Measurements from ENCODE around the gene YWHAG. TPM values are rescaled to one million over a fixed set of nuclear protein-coding genes. Genes with fewer than 3 reads are reported as not detected.
A peak's percentile ranks its signal among the peaks of the same experiment; 100 is the strongest.

Gene YWHAG
- total RNA-seq, 1 donor from 2014 or later: 97.1 TPM

DNA sequence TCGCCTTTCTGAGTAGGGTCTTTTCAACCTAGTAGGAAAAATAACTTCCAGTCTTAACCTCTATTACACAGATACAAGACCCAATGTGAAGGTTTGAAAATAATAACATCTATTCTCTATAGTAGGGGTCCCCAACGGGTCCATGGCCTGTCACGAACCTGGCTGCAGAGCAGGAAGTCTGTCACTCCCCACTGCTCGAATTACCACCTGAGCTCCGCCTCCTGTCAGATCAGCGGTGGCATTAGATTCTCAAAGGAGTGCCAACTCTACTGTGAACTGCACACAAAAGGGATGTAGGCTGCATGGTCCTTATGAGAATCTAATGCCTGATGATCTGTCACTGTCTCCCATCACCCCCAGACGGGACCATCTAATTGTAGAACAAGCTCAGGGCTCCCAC, 7.4 kb downstream of the YWHAG start:
- Histone ChIP-seq H3K27ac (no peak overlapping the region), H3K9me3 (no peaks in the 10 kb centered on the region), H3K4me1 (peaks cover 42% of the 10 kb centered on the region), H3K36me3 (peaks cover 32% of the 10 kb centered on the region), H3K27me3 (ENCODE audit: low read depth) (no peaks in the 10 kb centered on the region), H3K4me3 (no peak overlapping the region)
- TF ChIP-seq, protein P1, sequence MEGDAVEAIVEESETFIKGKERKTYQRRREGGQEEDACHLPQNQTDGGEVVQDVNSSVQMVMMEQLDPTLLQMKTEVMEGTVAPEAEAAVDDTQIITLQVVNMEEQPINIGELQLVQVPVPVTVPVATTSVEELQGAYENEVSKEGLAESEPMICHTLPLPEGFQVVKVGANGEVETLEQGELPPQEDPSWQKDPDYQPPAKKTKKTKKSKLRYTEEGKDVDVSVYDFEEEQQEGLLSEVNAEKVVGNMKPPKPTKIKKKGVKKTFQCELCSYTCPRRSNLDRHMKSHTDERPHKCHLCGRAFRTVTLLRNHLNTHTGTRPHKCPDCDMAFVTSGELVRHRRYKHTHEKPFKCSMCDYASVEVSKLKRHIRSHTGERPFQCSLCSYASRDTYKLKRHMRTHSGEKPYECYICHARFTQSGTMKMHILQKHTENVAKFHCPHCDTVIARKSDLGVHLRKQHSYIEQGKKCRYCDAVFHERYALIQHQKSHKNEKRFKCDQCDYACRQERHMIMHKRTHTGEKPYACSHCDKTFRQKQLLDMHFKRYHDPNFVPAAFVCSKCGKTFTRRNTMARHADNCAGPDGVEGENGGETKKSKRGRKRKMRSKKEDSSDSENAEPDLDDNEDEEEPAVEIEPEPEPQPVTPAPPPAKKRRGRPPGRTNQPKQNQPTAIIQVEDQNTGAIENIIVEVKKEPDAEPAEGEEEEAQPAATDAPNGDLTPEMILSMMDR (IDR thresholded peaks at IDR 0.05): no peak
- intact Hi-C loops (cut with DNase I): no loop called here
- ATAC-seq: no peak
- no peak for DNase-seq

DNA sequence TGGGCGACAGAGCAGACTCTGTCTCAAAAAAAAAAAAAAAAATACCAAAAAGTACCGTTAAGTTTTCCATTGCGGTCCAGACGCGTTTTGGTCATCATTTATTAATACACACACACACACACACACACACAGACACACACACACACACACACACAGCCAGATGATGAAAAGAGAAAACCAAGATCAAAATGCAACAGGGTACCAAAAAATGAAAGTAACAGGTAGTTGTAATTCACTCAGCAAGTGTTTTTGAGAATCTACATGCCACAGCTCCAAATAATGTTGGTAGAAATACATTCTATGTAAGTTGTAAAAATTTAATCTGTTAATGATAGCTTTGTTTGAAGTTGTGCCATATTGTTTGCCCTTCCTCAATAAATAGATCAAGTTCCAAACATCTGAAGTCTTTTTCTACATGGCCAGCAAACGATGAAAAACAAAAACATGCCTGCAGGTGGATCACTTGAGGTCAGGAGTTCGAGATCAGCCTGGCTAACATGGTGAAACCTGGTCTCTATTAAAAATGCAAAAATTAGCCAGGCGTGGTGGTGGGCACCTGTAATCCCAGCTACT, 9.4 kb downstream of the YWHAG start:
- DNase-seq: no peak
- ATAC-seq: no peak
- H3K27ac ChIP-seq: no peak overlapping the region
- peaks cover 51% of the 10 kb centered on the region for H3K36me3 ChIP-seq
- TF ChIP-seq, protein P1 (IDR thresholded peaks at IDR 0.05): no peak
- intact Hi-C loops (cut with DNase I): no loop called here
- no peaks in the 10 kb centered on the region for H3K9me3 ChIP-seq
- no peak overlapping the region for H3K4me3 ChIP-seq
- peaks cover 40% of the 10 kb centered on the region for H3K4me1 ChIP-seq
- no peaks in the 10 kb centered on the region for H3K27me3 ChIP-seq (ENCODE audit: low read depth)

DNA sequence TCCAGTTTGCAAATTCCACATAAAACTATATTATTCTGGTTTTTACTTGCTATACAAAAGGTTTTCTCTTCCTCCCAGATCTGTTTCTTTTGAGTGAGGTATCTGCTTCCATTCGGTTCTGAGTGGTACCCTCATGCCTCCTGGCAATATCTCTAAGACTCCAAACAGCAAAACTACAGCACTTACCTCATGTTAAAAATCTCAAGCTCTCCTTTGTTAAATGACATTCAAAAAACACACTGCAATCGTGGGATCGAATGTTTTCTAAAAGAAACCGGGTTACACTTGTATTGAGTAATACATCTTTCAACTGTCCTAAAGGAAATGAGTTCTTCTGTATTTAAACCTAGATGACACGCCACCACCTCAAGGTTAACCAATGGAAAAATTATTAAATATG, 11.1 kb downstream of the YWHAG start:
- peaks cover 31% of the 10 kb centered on the region for H3K4me1 ChIP-seq
- H3K9me3 ChIP-seq: no peaks in the 10 kb centered on the region
- H3K36me3 ChIP-seq: peaks cover 68% of the 10 kb centered on the region
- intact Hi-C loops (cut with DNase I): no loop called here
- peak overlapping the region; percentile 44 for H3K27ac ChIP-seq
- H3K4me3 ChIP-seq: no peak overlapping the region
- ATAC-seq: no peak
- no peaks in the 10 kb centered on the region for H3K27me3 ChIP-seq (ENCODE audit: low read depth)
- TF ChIP-seq, protein P1 (IDR thresholded peaks at IDR 0.05): no peak
- DNase-seq: no peak

DNA sequence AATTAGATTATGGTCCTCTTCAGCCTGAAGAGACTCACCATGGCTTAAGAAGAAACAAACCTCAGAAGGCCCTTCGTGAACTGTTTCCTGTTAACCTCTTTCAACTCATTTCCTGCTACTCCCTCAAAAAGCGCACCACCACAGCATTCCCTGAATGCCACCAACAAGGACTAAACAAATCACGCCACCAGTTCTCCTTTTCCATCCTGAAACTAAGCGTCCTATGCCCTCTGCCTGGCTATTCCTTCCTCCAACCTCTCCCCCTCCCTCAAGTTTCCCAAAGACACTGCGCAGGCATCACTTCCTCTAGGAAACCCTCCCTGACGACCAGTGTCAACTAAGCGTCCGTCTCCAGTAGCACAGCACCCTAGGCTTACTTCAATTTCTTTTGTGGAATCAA, 12.0 kb downstream of the YWHAG start:
- H3K4me3 ChIP-seq: no peak overlapping the region
- no peak for DNase-seq
- peak overlapping the region; percentile 44 for H3K27ac ChIP-seq
- no peaks in the 10 kb centered on the region for H3K9me3 ChIP-seq
- ATAC-seq: peak; percentile 16 to 59
- H3K27me3 ChIP-seq (ENCODE audit: low read depth): no peaks in the 10 kb centered on the region
- intact Hi-C loops (cut with DNase I): no loop called here
- TF ChIP-seq, protein P1 (IDR thresholded peaks at IDR 0.05): no peak
- H3K36me3 ChIP-seq: peaks cover 75% of the 10 kb centered on the region
- H3K4me1 ChIP-seq: peaks cover 37% of the 10 kb centered on the region

DNA sequence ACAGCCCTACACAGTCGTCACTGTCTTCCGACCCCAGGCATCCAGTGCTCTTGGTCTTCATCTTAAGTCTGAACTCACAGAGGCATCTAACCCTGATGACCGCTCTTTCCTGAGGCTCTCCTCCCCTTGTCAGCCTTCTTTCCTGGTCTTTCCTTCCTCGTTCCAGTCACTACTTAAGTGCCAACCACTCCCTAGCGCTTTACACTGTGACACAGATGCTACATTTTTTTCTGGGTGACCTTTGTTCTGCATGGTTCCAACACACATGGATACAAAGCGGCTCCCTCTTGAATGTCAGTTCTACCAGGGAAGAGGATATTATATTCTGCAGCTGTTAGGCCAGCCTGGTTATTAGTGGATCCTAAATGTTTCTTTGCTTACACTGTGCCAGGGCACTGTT, 12.7 kb downstream of the YWHAG start:
- no peak overlapping the region for H3K4me3 ChIP-seq
- TF ChIP-seq, protein P1 (IDR thresholded peaks at IDR 0.05): no peak
- intact Hi-C loops (cut with DNase I): no loop called here
- no peaks in the 10 kb centered on the region for H3K27me3 ChIP-seq (ENCODE audit: low read depth)
- no peak for DNase-seq
- no peaks in the 10 kb centered on the region for H3K9me3 ChIP-seq
- H3K27ac ChIP-seq: peak overlapping the region; percentile 44
- H3K36me3 ChIP-seq: peaks cover 76% of the 10 kb centered on the region
- peak; percentile 7 to 85 for ATAC-seq
- peaks cover 44% of the 10 kb centered on the region for H3K4me1 ChIP-seq

Measured in lower lobe of right lung (tissue), 2 donors.